ENCODE data around the gene TMEM269. TPM values are rescaled to one million over a fixed set of nuclear protein-coding genes. Genes with fewer than 3 reads are reported as not detected.
A peak's percentile ranks its signal among the peaks of the same experiment; 100 is the strongest.
"Not testable (repeated sequence)": the region's sequence is repeated elsewhere in the genome, so short reads cannot be mapped to it uniquely, and the experiment has no call there.

Gene TMEM269
- total and polyA plus RNA-seq, 4 experiments from 2014 or later = 0.35 to 0.36 TPM; not detected in 2

DNA sequence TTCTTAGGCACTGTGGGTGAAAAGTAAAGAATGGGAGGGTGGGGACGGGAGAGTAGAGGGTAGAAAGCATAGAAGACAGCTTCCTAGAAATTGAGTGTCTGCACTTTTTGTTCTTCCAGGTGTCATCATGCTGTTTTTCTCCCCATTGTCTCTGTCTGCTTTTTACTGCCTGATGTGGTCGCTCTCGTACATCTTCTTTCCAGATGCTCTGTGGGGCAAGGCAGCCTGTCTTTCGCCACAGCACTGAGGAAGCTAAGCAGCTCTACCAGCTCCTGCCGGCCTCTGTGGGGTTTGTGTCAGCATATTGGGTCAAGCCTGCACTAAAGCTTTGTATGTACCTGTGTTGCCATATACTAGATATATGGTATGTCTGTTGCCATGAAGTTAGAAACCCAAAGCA is 13.2 kb downstream of the TMEM269 start:
- H3K4me1 Mint-ChIP-seq = no peaks in the 10 kb centered on the region
- no peak for DNase-seq
- H3K27me3 Mint-ChIP-seq = peaks cover 0 to 2% of the 10 kb centered on the region in 2 donors
- CTCF ChIA-PET (ENCODE audit: partially characterized antibody) = interaction anchor here (1.5 kb wide), 1 partner anchor 15 kb away, joined by 3 read pairs; no protein-coding TSS in a partner anchor
- H3K36me3 Mint-ChIP-seq = no peaks in the 10 kb centered on the region
- H3K4me3 Mint-ChIP-seq = no peak overlapping the region
- no peaks in the 10 kb centered on the region for H3K9me3 Mint-ChIP-seq
- intact Hi-C loops (cut with micrococcal nuclease) = no loop called here
- no peaks in the 10 kb centered on the region for H3K36me3 ChIP-seq (ENCODE audit: insufficient read depth, low read length)
- no peak overlapping the region for H3K27ac Mint-ChIP-seq
- H3K27me3 ChIP-seq (ENCODE audit: insufficient read depth, low read length) = no peaks in the 10 kb centered on the region
- H3K27ac ChIP-seq (ENCODE audit: low read depth, low read length) = no peak overlapping the region
- H3K4me3 ChIP-seq (ENCODE audit: low read length in 2 of 2) = no peak overlapping the region
- POLR2A ChIA-PET (ENCODE audit: partially characterized antibody) = no interaction called here
- no peaks in the 10 kb centered on the region for H3K4me1 ChIP-seq (ENCODE audit: insufficient read depth, low read length)
- no peaks in the 10 kb centered on the region for H3K9me3 ChIP-seq (ENCODE audit: control insufficient read depth in 1 of 2, low read length in 2 of 2)

DNA sequence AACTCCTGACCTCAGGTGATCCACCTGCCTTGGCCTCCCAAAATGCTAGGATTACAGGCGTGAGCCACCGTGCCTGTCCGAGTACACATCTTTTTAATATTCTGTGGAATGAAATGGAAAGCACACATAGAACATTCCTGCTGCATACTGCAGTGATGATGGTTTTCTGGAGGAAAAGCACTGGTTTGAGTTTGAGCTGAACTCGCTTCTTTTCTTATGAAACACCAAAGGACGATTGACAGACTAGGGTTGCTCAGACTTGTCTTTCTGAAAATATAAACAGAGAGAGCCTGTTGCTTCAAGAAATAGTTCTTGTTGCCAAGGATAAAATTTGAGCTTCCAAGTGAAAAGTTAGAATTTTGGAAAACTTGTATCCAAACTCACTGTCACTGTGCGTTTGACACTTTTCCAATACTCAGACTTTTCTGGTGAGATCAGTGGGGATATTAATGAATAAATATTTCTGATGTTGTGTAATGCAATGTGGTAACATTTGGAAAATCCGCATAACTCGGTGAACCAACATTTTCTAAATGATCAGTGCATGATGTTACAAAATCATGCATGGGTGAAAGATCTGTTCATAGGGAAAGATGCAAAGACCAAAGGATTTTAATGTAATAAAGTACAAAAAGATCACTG is 17.2 kb downstream of the TMEM269 start:
- POLR2A ChIA-PET (ENCODE audit: partially characterized antibody) = no interaction called here
- intact Hi-C loops (cut with micrococcal nuclease) = no loop called here
- Mint-ChIP-seq H3K27me3 (peaks cover 0 to 2% of the 10 kb centered on the region in 2 donors), H3K4me1 (peaks cover 0 to 7% (median 2%) of the 10 kb centered on the region in 4 donors), H3K9me3 (no peaks in the 10 kb centered on the region), H3K4me3 (no peak overlapping the region), H3K36me3 (peaks cover 12 to 13% of the 10 kb centered on the region in 2 donors), H3K27ac (no peak overlapping the region)
- Histone ChIP-seq H3K27me3 (ENCODE audit: insufficient read depth, low read length) (no peaks in the 10 kb centered on the region), H3K9me3 (ENCODE audit: control insufficient read depth in 1 of 2, low read length in 2 of 2) (no peaks in the 10 kb centered on the region), H3K4me1 (ENCODE audit: insufficient read depth, low read length) (no peaks in the 10 kb centered on the region), H3K27ac (ENCODE audit: low read depth, low read length) (no peak overlapping the region), H3K36me3 (ENCODE audit: insufficient read depth, low read length) (no peaks in the 10 kb centered on the region), H3K4me3 (ENCODE audit: low read length in 2 of 2) (no peak overlapping the region)
- no peak for DNase-seq
- CTCF ChIA-PET (ENCODE audit: partially characterized antibody) = interaction anchor here (0.6 kb wide), 1 partner anchor 72 kb away, joined by 3 read pairs; no protein-coding TSS in a partner anchor

DNA sequence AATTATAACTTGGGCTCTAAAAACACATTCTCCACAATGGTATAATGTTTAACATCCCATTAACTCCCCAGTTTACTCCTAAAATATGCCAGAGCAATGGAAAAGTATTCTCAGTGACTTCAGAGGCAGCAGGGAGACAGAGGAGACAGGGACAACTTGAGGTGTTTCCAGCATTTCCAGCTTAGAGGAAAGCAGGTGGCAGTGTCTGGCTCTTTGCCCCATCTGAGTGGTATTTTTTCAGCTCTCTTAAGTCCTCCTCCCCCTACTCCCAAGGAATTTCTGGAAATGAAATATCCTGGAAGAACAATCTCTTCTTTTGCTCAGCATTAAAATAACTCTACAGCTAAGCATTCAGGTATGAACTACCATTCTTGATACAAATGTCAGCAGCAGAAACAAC is 21.4 kb downstream of the TMEM269 start:
- H3K27ac ChIP-seq (ENCODE audit: low read depth, low read length) = no peak overlapping the region
- CTCF ChIA-PET (ENCODE audit: partially characterized antibody) = no interaction called here
- H3K4me3 Mint-ChIP-seq = no peak overlapping the region
- peaks cover 7% of the 10 kb centered on the region for H3K4me1 ChIP-seq (ENCODE audit: insufficient read depth, low read length)
- peaks cover 12 to 18% of the 10 kb centered on the region in 2 donors for H3K36me3 Mint-ChIP-seq
- H3K9me3 Mint-ChIP-seq = no peaks in the 10 kb centered on the region
- H3K27ac Mint-ChIP-seq = no peak overlapping the region
- no peak for DNase-seq
- intact Hi-C loops (cut with micrococcal nuclease) = no loop called here
- no peaks in the 10 kb centered on the region for H3K27me3 Mint-ChIP-seq
- POLR2A ChIA-PET (ENCODE audit: partially characterized antibody) = interaction anchor here (1.9 to 2.6 kb wide), 2 partner anchors 10 to 39 kb away, joined by 7 to 8 read pairs; partner anchors contain the start of genes C1orf50, ERMAP and P3H1
- no peaks in the 10 kb centered on the region for H3K36me3 ChIP-seq (ENCODE audit: insufficient read depth, low read length)
- no peak overlapping the region for H3K4me3 ChIP-seq (ENCODE audit: low read length in 2 of 2)
- H3K9me3 ChIP-seq (ENCODE audit: control insufficient read depth in 1 of 2, low read length in 2 of 2) = no peaks in the 10 kb centered on the region
- peaks cover 3 to 10% (median 6%) of the 10 kb centered on the region in 4 donors for H3K4me1 Mint-ChIP-seq
- H3K27me3 ChIP-seq (ENCODE audit: insufficient read depth, low read length) = no peaks in the 10 kb centered on the region

DNA sequence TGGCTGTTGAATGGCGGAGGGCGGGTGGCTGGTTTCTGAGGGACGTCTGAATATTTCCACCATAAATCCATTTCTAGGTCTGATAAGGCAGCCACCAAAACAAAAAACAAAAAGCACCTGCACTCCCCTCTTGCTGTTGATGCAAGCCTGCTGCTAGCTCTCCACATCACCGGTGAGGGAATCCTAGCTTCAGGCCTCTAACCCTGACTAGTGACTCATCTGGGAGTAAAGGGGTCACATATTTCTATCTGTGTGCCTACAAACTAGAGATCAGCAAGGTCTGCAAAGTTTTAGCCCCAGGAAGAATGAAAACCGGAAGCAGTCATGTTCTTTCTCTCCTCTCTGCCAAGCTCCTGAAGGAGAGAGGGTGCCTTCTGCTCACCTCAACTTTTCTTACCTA is 21.8 kb downstream of the TMEM269 start:
- no peaks in the 10 kb centered on the region for H3K27me3 Mint-ChIP-seq
- ChIA-PET CTCF (ENCODE audit: partially characterized antibody) (no interaction called here), POLR2A (ENCODE audit: partially characterized antibody) (interaction anchor here (1.2 to 2.6 kb wide), 3 partner anchors 10 to 40 kb away, joined by 4 to 8 read pairs (median 7); partner anchors contain the start of genes C1orf50, ERMAP, P3H1 and TMEM269)
- H3K4me1 ChIP-seq (ENCODE audit: insufficient read depth, low read length) = peaks cover 7% of the 10 kb centered on the region
- DNase-seq = no peak
- H3K36me3 Mint-ChIP-seq = peaks cover 12 to 20% of the 10 kb centered on the region in 2 donors
- H3K4me1 Mint-ChIP-seq = peaks cover 3 to 10% (median 7%) of the 10 kb centered on the region in 4 donors
- no peaks in the 10 kb centered on the region for H3K9me3 ChIP-seq (ENCODE audit: control insufficient read depth in 1 of 2, low read length in 2 of 2)
- peak overlapping the region in 1 of 7 donors; percentile 38 for H3K27ac Mint-ChIP-seq
- H3K9me3 Mint-ChIP-seq = no peaks in the 10 kb centered on the region
- no peak overlapping the region for H3K4me3 ChIP-seq (ENCODE audit: low read length in 2 of 2)
- H3K36me3 ChIP-seq (ENCODE audit: insufficient read depth, low read length) = no peaks in the 10 kb centered on the region
- intact Hi-C loops (cut with micrococcal nuclease) = no loop called here
- no peaks in the 10 kb centered on the region for H3K27me3 ChIP-seq (ENCODE audit: insufficient read depth, low read length)
- peak overlapping the region in 1 of 8 donors; percentile 5 for H3K4me3 Mint-ChIP-seq
- H3K27ac ChIP-seq (ENCODE audit: low read depth, low read length) = no peak overlapping the region

DNA sequence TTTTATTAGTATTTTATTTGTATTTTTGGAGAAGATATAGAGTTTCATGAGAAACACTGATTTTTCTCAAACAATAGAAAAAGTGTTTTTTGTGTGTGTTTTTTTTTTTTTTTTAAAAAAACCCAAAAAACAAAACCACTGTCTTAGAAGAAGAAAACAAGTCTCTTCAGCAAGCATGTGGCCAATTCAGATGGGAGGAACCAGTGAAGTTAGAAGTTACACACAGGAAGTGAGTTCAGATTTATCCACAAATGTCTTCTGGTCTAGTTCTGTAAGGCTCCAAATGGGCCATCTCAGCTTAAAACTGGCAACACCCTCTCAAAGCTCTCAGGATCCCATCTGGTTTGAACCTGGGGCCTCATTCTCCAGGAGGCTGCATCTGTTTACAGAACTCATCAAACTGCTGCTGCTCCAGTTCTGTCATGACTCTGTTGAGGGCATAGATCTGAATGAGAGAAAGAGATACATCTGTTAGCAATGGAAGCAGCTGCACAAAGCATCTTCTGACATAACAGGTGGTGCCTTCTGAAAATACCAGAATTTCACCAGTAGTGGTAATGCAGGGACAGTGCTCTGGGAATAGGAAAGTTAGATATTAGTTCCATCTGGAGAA is 22.4 kb downstream of the TMEM269 start:
- H3K36me3 Mint-ChIP-seq = peaks cover 12 to 21% of the 10 kb centered on the region in 2 donors
- H3K4me1 Mint-ChIP-seq = peaks cover 3 to 10% (median 7%) of the 10 kb centered on the region in 4 donors
- H3K9me3 ChIP-seq (ENCODE audit: control insufficient read depth in 1 of 2, low read length in 2 of 2) = no peaks in the 10 kb centered on the region
- H3K36me3 ChIP-seq (ENCODE audit: insufficient read depth, low read length) = no peaks in the 10 kb centered on the region
- ChIA-PET POLR2A (ENCODE audit: partially characterized antibody) (interaction anchor here (1.2 to 2.6 kb wide), 3 partner anchors 9 to 40 kb away, joined by 4 to 8 read pairs (median 7); partner anchors contain the start of genes C1orf50, ERMAP, P3H1 and TMEM269), CTCF (ENCODE audit: partially characterized antibody) (interaction anchor here (0.8 kb wide), 1 partner anchor 39 kb away, joined by 3 read pairs; the partner anchor contains the start of gene ZNF691)
- no peak overlapping the region for H3K4me3 ChIP-seq (ENCODE audit: low read length in 2 of 2)
- no peaks in the 10 kb centered on the region for H3K27me3 ChIP-seq (ENCODE audit: insufficient read depth, low read length)
- no peaks in the 10 kb centered on the region for H3K9me3 Mint-ChIP-seq
- intact Hi-C loops (cut with micrococcal nuclease) = no loop called here
- no peak overlapping the region for H3K27ac ChIP-seq (ENCODE audit: low read depth, low read length)
- peak overlapping the region in 2 of 7 donors; percentile 23 to 64 for H3K27ac Mint-ChIP-seq
- no peak overlapping the region for H3K4me3 Mint-ChIP-seq
- no peak for DNase-seq
- peaks cover 7% of the 10 kb centered on the region for H3K4me1 ChIP-seq (ENCODE audit: insufficient read depth, low read length)
- no peaks in the 10 kb centered on the region for H3K27me3 Mint-ChIP-seq

DNA sequence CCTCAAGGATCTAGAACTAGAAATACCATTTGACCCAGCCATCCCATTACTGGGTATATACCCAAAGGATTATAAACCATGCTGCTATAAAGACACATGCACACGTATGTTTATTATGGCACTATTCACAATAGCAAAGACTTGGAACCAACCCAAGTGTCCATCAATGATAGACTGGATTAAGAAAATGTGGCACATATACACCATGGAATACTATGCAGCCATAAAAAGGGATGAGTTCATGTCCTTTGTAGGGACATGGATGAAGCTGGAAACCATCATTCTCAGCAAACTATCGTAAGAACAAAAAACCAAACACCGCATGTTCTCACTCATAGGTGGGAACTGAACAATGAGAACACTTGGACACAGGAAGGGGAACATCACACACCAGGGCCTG is 30.0 kb downstream of the TMEM269 start:
- H3K27me3 Mint-ChIP-seq; H3K27ac Mint-ChIP-seq; H3K27me3 ChIP-seq (ENCODE audit: insufficient read depth, low read length); H3K9me3 Mint-ChIP-seq; CTCF ChIA-PET (ENCODE audit: partially characterized antibody); H3K9me3 ChIP-seq (ENCODE audit: control insufficient read depth in 1 of 2, low read length in 2 of 2); H3K4me3 Mint-ChIP-seq; DNase-seq; H3K27ac ChIP-seq (ENCODE audit: low read depth, low read length); H3K4me3 ChIP-seq (ENCODE audit: low read length in 2 of 2); H3K36me3 ChIP-seq (ENCODE audit: insufficient read depth, low read length): not testable (repeated sequence)
- Mint-ChIP-seq H3K4me1 (peaks cover 19 to 31% (median 26%) of the 10 kb centered on the region in 4 donors), H3K36me3 (peaks cover 3 to 20% of the 10 kb centered on the region in 2 donors)
- intact Hi-C loops (cut with micrococcal nuclease) = loop anchor here (5.0 to 10.0 kb wide), 3 partner anchors 107 to 360 kb away; partner anchors contain the start of genes CFAP57, EBNA1BP2 and YBX1
- POLR2A ChIA-PET (ENCODE audit: partially characterized antibody) = interaction anchor here (4.2 to 4.3 kb wide), 2 partner anchors 48 to 132 kb away, joined by 24 to 66 read pairs; partner anchors contain the start of genes C1orf50, P3H1 and YBX1
- peaks cover 17% of the 10 kb centered on the region for H3K4me1 ChIP-seq (ENCODE audit: insufficient read depth, low read length)

Data from CD4-positive, alpha-beta memory T cell (primary cell).